GM18858 (cell line): ENCODE results near the gene MAT2A.
"Not testable (repeated sequence)": the region's sequence is repeated elsewhere in the genome, so short reads cannot be mapped to it uniquely, and the experiment has no call there.

Experiments used
- ATAC-seq: cut with Tn5 transposase; IDR thresholded peaks from one replicate; pipeline ENCODE4 v1.9.1; 2021; ENCODE audit not compliant: unreplicated experiment

MAT2A gene

GRCh38 chr2:85578243-85579180, 39.5 kb downstream of the MAT2A start:
- ATAC-seq, result no peak

GRCh38 chr2:85579266-85579935, 40.4 kb downstream of the MAT2A start:
- ATAC-seq, result no peak

GRCh38 chr2:85580206-85580605, 41.2 kb downstream of the MAT2A start:
- no peak for ATAC-seq

GRCh38 chr2:85582492-85582891, 43.5 kb downstream of the MAT2A start:
- no peak for ATAC-seq

GRCh38 chr2:85583667-85584353, 44.8 kb downstream of the MAT2A start:
- ATAC-seq, result no peak

GRCh38 chr2:85584354-85584856, 45.4 kb downstream of the MAT2A start, which contains the start of gene VAMP5:
Gene VAMP5, plus strand, starts transcription at chr2:85584431. Its CDS starts 60 bp downstream, at chr2:85584491.
- ATAC-seq, result no peak

- peak; percentile 40 for ATAC-seq
Observed at GRCh38 chr2:85584857-85585780, 46.2 kb downstream of the MAT2A start.

GRCh38 chr2:85585781-85586105, 46.8 kb downstream of the MAT2A start:
- no peak for ATAC-seq

GRCh38 chr2:85588236-85588635, 49.3 kb downstream of the MAT2A start:
- no peak for ATAC-seq

GRCh38 chr2:85588645-85589044, 49.7 kb downstream of the MAT2A start:
- ATAC-seq, result no peak

- ATAC-seq, result no peak
Observed at GRCh38 chr2:85589181-85589580, 50.2 kb downstream of the MAT2A start.

- ATAC-seq, result no peak
Observed at GRCh38 chr2:85589982-85590791, 51.2 kb downstream of the MAT2A start.

GRCh38 chr2:85590950-85591349, 52.0 kb downstream of the MAT2A start:
- ATAC-seq, result no peak

- no peak for ATAC-seq
Observed at GRCh38 chr2:85591563-85591962, 52.6 kb downstream of the MAT2A start.

GRCh38 chr2:85592299-85592698, 53.3 kb downstream of the MAT2A start:
- ATAC-seq, result not testable (repeated sequence)

- ATAC-seq, result no peak
Observed at GRCh38 chr2:85593023-85593422, 54.1 kb downstream of the MAT2A start.
